Liver (tissue), 3 donors: ENCODE measurements around the gene EAF1.

ENCODE experiments used
- CTCF ChIP-seq: fragments of 150-350 bp; IDR thresholded peaks from 2 replicates; pipeline ENCODE4 v1.5.1; 2017; ENCODE audit warnings: improper control_type of control experiment, low read depth, low read length; ENCODE audit not compliant: missing input control
- EGR1 ChIP-seq, 2 donors: IDR thresholded peaks; 2 replicates each; pipeline ENCODE4 v1.6.1; 2016 to 2018; ENCODE audit warnings: antibody characterized with exemption in 2 of 2, low read depth in 2 of 2
- GABPA ChIP-seq, 2 donors: IDR thresholded peaks in 1 of 2; conservative IDR thresholded peaks in 1 of 2; 2 replicates each; pipeline ENCODE4 v1.6.1; 2016; ENCODE audit warnings: antibody characterized with exemption in 2 of 2, mild to moderate bottlenecking in 1 of 2, moderate library complexity in 1 of 2
- JUND ChIP-seq, 2 donors: IDR thresholded peaks; 2 replicates each; pipeline ENCODE4 v1.6.1; 2016; ENCODE audit warnings: antibody characterized with exemption in 2 of 2
- RAD21 ChIP-seq, 2 donors: IDR thresholded peaks; 2 replicates each; pipeline ENCODE4 v1.6.1; 2016; ENCODE audit warnings: antibody characterized with exemption in 2 of 2, mild to moderate bottlenecking in 2 of 2
- REST ChIP-seq: IDR thresholded peaks from 2 replicates; pipeline ENCODE4 v1.6.1; 2016; ENCODE audit warnings: antibody characterized with exemption, mild to moderate bottlenecking
- RXRA ChIP-seq, 2 donors: IDR thresholded peaks; 2 replicates each; pipeline ENCODE4 v1.6.1; 2017 to 2018; ENCODE audit warnings: antibody characterized with exemption in 2 of 2, mild to moderate bottlenecking in 1 of 2
- SP1 ChIP-seq: IDR thresholded peaks from 2 replicates; pipeline ENCODE4 v1.6.1; 2018; ENCODE audit warnings: antibody characterized with exemption, mild to moderate bottlenecking
- YY1 ChIP-seq: IDR thresholded peaks from 2 replicates; pipeline ENCODE4 v1.6.1; 2016; ENCODE audit warnings: antibody characterized with exemption, mild to moderate bottlenecking
- ZBTB33 ChIP-seq: IDR thresholded peaks from 2 replicates; pipeline ENCODE4 v1.6.1; 2016; ENCODE audit warnings: antibody characterized with exemption
- donor health status: healthy.
- donor health status: healthy.

GRCh38 chr3:15420871-15421270, 6.5 kb upstream of the EAF1 start:
- no peak for TF ChIP-seq CTCF
- TF ChIP-seq SP1 = no peak
- TF ChIP-seq RAD21 (IDR thresholded peaks at IDR 0.05) = no peak
- TF ChIP-seq JUND (IDR thresholded peaks at IDR 0.05) = no peak
- no peak for TF ChIP-seq YY1
- no peak for TF ChIP-seq RXRA (IDR thresholded peaks at IDR 0.05)
- no peak for TF ChIP-seq ZBTB33
- TF ChIP-seq REST = no peak
- TF ChIP-seq GABPA (IDR thresholded peaks at IDR 0.05 in 1 of 2, conservative IDR thresholded peaks at IDR 0.05 in 1 of 2) = no peak
- TF ChIP-seq EGR1 (IDR thresholded peaks at IDR 0.05; ENCODE audit: low read depth in 2 of 2) = no peak
